HG03457 (cell line): ENCODE data around the gene TTC7B.

ENCODE experiments used
- ATAC-seq: cut with Tn5 transposase; IDR thresholded peaks from one replicate; pipeline ENCODE4 v1.9.1; 2021; ENCODE audit warnings: moderate number of reproducible peaks; ENCODE audit not compliant: unreplicated experiment

TTC7B gene

GRCh38 chr14:90551070-90551704 lies 265.0 kb downstream of the TTC7B start:
- no peak for ATAC-seq

GRCh38 chr14:90549794-90550641 lies 266.2 kb downstream of the TTC7B start:
- ATAC-seq, result no peak

DNA sequence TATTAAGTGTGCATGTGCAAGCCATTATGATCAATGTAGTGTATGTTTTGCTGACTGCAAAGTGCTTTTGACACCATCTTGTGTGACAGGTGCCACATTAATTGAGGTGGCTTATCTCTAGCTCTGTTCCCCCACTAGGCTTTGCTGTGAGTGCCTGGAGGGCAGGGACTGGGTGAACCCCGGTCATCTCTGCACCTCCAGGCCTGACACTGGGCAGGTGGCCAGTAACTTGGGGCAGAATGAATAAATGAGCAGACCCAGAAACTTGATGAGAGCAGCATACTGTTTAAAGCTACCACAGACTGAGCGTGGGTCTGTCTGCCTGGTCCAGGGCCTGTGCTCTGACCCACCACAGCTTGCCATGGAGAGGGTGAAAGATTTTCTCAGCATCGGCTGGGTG lies 267.8 kb downstream of the TTC7B start:
- ATAC-seq, result no peak

DNA sequence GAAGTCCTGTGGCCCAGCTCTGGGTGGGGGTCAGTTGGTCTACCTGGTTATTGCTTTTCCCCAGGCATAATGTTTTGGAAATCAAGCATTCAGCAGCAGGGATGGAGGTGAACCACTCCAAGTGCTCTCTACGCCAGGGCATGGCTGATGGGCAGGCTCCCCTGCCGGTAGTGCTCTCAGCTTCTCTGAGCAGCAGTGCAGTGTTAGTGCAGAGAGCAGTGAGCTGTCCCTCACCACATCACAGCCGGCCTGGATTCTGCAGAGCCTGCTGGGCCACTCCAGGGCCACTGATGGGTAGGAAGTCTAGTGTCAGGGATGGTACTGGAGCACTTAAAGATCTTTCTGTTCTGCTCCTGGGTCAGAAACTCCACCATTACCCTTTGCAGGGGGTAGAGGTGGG lies 268.3 kb downstream of the TTC7B start:
- no peak for ATAC-seq

DNA sequence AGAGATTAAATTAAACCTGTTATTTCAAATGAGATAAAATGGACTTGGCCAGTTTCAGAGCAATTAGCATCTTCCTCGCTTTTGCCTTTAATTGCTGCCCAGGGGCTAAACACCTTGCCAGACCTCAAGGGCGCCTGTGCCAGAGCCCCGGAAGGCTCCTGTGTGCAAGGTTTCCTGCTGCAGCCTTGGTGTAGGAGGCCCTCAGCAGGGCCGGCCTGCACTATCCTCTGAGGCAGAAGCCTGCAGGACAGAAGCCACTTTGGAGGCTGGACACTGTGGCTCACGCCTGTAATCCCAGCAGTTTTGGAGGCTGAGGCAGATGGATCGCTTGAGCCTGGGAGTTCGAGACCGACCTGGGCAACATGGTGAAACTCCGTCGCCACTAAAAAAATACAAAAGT lies 269.0 kb downstream of the TTC7B start:
- ATAC-seq, result no peak

DNA sequence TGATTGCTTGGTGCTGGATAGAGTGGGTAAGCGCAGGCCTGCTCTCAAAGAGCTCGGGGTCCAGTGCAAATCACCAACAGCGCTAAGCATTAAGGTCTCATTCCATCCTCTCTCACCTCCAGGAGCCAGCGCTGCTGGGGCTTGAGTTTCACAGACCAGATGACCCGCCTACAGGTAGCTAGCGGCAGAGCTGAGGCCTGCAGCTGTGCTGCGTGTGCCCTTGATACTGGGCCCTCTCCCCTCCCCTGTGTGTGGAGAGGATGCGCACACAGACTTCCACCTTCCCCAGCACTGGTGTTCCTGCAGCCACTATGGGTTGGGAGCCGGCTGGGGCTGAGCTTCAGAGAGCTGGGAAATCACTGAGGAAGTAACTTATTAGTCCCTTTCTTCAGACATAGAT lies 269.5 kb downstream of the TTC7B start:
- ATAC-seq, result no peak

- ATAC-seq, result no peak
These were observed 270.1 kb downstream of the TTC7B start for GRCh38 chr14:90545966-90546751.

DNA sequence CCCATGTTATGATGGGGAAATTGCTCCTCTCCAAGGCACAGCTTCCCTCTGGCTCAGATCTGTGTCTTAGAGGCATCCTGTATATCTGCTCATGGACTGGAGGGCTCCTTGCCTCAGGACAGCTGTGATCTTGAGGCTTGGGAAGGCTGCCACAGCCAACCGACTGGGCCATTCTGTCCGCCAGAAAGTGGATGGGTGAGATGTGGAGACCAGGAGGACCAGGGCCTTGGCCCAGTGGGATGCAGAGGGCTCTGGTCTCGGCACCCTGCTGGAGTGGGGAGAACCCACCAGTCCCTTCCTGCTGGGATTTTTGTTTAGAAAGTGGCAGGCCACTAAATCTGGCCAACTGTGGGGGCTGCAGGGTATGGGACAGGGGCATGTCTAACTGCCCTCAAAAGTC lies 270.8 kb downstream of the TTC7B start:
- ATAC-seq, result no peak

DNA sequence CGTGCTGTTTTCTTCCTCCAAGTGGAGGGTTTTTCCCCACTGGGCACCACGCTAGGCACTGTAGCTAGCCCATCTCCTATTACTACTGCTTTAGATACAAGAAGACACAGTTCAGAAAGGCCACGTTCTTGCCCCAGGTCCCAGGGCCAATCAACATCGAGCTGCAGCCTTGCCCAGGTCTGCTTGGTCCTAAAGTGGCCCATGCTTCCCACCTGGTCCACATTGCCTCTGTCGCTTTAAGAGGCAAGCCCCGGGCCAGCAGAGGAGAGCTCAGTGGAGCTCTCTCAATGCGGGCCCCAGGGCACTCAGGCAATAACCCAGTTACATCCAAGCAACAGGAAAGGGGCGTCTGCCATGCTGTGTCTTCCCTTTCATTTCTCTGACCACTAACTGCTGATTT lies 271.3 kb downstream of the TTC7B start:
- no peak for ATAC-seq

GRCh38 chr14:90544566-90544965 lies 271.7 kb downstream of the TTC7B start:
- ATAC-seq, result no peak

- no peak for ATAC-seq
These were observed 272.4 kb downstream of the TTC7B start for GRCh38 chr14:90543876-90544275.

GRCh38 chr14:90541076-90541634 lies 275.1 kb downstream of the TTC7B start:
- no peak for ATAC-seq

GRCh38 chr14:90540437-90540836 lies 275.8 kb downstream of the TTC7B start:
- no peak for ATAC-seq

DNA sequence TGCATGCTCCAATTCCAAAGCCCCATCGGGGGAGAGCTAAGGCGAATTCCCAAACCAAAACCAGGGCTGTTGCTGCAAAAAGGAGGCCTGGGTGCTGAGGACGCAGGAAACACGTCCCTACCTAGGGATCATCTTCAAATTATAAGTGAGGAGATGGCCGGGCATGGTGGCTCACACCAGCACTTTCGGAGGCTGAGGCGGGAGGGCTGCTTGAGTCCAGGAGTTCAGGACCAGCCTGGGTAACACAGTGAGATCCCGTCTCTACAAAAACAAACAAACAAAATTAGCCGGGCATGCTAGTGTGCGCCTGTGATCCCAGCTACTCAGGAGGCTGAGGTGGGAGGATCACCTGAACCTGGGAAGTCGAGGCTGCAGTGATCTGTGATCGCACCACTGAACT lies 276.2 kb downstream of the TTC7B start:
- no peak for ATAC-seq

GRCh38 chr14:90539496-90539775 lies 276.8 kb downstream of the TTC7B start:
- no peak for ATAC-seq

DNA sequence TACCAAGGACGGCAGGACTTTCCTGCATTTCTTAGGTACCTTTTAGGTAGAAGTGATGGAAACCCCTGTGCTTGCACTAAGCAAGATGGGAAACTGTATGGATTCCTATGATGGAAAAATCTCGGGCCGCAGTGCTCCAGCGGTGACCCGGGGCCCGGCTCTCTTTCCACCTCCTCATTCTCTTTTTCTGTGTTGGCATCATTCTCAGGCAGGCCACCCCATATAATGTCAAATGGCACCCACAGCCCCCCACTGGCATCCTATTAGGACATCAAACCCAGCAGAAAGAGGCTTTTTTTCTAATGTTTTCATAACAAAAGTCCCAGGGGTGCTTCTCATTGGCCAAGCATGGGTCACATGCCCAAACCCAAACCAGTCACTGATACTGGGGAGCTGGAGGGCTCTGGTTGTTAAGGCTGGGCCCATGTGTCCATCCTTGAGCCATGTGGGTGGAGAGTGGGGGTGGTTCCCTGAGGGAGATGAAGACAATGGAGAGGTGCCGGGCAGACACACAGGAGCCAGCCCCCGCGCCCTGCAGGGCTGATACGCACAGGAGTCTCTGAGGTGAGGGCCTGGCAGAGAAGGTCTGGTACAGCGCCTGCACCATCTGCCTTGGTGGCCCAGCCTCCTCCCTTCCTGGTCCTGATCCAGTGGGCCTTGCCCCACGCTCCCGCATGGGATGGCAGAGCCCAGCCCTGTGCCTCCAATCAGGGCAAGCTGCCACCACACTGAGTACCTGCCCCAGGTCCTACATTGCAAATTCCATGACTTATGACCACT lies 277.3 kb downstream of the TTC7B start:
- ATAC-seq, result no peak

DNA sequence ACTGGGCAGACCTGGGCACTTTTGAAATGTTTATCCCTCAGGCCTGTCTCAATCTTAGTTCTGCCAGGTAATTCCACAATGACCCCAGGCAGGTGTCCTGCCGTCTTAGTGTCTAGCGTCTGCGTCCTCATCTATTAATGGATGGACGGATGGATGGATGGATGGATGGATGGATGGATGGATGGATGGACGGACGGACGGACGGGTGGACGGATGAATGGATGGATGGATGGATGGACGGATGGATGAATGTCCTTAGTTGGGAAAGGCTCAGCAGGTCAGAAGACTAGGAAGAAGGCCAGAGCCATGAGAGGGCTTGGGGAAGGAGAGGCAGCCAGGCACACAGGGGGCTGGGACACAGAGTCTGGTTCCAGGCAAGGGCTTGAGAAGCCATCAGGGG lies 278.1 kb downstream of the TTC7B start:
- no peak for ATAC-seq

- ATAC-seq, result no peak
These were observed 279.6 kb downstream of the TTC7B start for GRCh38 chr14:90536511-90537191.

DNA sequence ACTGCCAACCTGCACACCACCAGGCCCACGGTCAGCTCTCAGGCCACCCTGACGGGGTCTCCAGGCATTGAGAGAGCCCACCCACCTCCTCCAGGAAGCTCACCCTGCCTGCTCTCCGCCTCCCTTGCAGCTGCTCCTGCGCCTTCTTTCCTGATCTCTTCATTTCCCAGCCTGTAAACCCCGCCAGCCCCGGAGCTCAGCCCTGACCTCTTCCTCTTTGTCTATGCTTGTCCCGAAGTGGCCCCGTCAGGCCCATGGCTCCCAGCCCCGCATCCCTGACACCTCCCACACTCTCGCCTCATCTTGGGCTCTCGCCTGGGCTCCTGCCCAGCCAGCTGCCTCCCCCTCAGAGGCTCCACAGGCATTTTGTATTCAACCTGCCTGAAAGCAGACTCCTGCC lies 280.1 kb downstream of the TTC7B start:
- ATAC-seq, result no peak

DNA sequence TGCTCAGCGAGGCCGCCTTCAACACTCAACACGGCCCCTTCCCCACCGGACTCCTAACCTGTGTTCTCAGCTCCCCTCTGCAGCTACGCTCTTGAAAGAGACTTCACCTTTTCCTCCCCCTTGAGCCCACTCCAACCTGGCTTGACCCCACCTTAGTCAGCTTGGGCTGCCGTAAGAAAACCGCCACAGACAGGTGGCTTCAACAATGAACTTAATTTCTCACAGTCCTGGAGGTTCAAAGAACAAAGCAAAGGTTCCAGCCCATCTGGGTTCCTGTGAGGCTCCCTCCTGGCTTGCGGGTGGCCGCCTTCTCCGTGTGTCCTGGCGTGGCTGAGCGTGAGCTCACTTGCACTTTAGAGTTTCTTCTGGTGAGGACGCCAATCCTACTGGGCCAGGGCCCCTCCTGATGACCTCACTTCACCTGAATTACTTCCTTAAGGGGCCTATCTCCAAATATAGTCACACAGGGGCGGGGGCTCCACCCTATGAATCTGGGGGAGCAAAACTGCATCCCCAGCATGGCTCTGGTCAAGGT lies 280.6 kb downstream of the TTC7B start:
- ATAC-seq, result no peak
